ENCODE measurements around the gene TUBGCP3.

Gene TUBGCP3

GRCh38 chr13:112468069-112468468 lies 119.9 kb downstream of the TUBGCP3 start:
- Histone ChIP-seq H2AFZ (ENCODE audit: low read depth) (no peak overlapping the region), H3K4me2 (no peak overlapping the region), H3K36me3 (ENCODE audit: insufficient read depth) (no peaks in the 10 kb centered on the region), H3K4me1 (ENCODE audit: low read depth, poor library complexity, severe bottlenecking) (no peaks in the 10 kb centered on the region), H3K27ac (no peak overlapping the region), H3K27me3 (ENCODE audit: insufficient read depth, low read depth) (no peaks in the 10 kb centered on the region), H3K9ac (no peak overlapping the region), H4K20me1 (ENCODE audit: insufficient read depth) (no peaks in the 10 kb centered on the region), H3K4me3 (IDR thresholded peaks at IDR 0.05; ENCODE audit: insufficient read depth, low read depth, low read length) (no peak overlapping the region), H3K79me2 (ENCODE audit: insufficient read depth, low read depth) (no peaks in the 10 kb centered on the region)
- TF ChIP-seq, protein P1, sequence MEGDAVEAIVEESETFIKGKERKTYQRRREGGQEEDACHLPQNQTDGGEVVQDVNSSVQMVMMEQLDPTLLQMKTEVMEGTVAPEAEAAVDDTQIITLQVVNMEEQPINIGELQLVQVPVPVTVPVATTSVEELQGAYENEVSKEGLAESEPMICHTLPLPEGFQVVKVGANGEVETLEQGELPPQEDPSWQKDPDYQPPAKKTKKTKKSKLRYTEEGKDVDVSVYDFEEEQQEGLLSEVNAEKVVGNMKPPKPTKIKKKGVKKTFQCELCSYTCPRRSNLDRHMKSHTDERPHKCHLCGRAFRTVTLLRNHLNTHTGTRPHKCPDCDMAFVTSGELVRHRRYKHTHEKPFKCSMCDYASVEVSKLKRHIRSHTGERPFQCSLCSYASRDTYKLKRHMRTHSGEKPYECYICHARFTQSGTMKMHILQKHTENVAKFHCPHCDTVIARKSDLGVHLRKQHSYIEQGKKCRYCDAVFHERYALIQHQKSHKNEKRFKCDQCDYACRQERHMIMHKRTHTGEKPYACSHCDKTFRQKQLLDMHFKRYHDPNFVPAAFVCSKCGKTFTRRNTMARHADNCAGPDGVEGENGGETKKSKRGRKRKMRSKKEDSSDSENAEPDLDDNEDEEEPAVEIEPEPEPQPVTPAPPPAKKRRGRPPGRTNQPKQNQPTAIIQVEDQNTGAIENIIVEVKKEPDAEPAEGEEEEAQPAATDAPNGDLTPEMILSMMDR (conservative IDR thresholded peaks at IDR 0.05; ENCODE audit: low read depth, low read length): no peak

DNA sequence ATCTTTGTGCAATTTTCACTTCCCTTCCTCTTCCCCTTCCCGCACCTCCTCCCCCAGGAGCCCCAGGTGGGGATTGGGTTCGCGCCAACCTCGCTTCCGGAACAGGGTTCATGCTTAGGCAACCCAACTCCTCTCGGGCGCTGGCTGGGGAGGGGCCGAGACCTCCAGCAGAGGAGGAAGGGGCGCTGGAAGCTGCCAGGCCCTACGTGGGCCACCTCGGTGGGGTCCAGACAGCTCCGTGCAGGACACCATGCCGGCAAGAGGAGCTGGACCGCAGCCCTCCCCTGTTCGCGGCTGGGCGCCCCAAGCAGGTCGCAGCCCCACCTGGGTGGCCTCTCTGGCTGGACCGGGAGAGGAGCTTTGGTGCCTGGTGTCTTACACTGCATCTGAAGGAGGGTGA lies 120.7 kb downstream of the TUBGCP3 start:
- Histone ChIP-seq H3K4me1 (ENCODE audit: low read depth, poor library complexity, severe bottlenecking) (no peaks in the 10 kb centered on the region), H3K27me3 (ENCODE audit: insufficient read depth, low read depth) (no peaks in the 10 kb centered on the region), H3K4me2 (no peak overlapping the region), H3K36me3 (ENCODE audit: insufficient read depth) (no peaks in the 10 kb centered on the region), H3K4me3 (IDR thresholded peaks at IDR 0.05; ENCODE audit: insufficient read depth, low read depth, low read length) (no peak overlapping the region), H3K79me2 (ENCODE audit: insufficient read depth, low read depth) (no peaks in the 10 kb centered on the region), H3K27ac (no peak overlapping the region), H3K9ac (no peak overlapping the region), H4K20me1 (ENCODE audit: insufficient read depth) (no peaks in the 10 kb centered on the region), H2AFZ (ENCODE audit: low read depth) (no peak overlapping the region)
- TF ChIP-seq, protein P1 (conservative IDR thresholded peaks at IDR 0.05; ENCODE audit: low read depth, low read length): no peak

- H3K9ac ChIP-seq: no peak overlapping the region
- H2AFZ ChIP-seq (ENCODE audit: low read depth): no peak overlapping the region
- H3K27me3 ChIP-seq (ENCODE audit: insufficient read depth, low read depth): no peaks in the 10 kb centered on the region
- H3K4me3 ChIP-seq (IDR thresholded peaks at IDR 0.05; ENCODE audit: insufficient read depth, low read depth, low read length): no peak overlapping the region
- no peaks in the 10 kb centered on the region for H3K4me1 ChIP-seq (ENCODE audit: low read depth, poor library complexity, severe bottlenecking)
- H3K27ac ChIP-seq: no peak overlapping the region
- no peaks in the 10 kb centered on the region for H3K36me3 ChIP-seq (ENCODE audit: insufficient read depth)
- TF ChIP-seq, protein P1 (conservative IDR thresholded peaks at IDR 0.05; ENCODE audit: low read depth, low read length): no peak
- no peaks in the 10 kb centered on the region for H3K79me2 ChIP-seq (ENCODE audit: insufficient read depth, low read depth)
- no peaks in the 10 kb centered on the region for H4K20me1 ChIP-seq (ENCODE audit: insufficient read depth)
- H3K4me2 ChIP-seq: no peak overlapping the region
Observed at GRCh38 chr13:112466132-112467058, 121.6 kb downstream of the TUBGCP3 start.

DNA sequence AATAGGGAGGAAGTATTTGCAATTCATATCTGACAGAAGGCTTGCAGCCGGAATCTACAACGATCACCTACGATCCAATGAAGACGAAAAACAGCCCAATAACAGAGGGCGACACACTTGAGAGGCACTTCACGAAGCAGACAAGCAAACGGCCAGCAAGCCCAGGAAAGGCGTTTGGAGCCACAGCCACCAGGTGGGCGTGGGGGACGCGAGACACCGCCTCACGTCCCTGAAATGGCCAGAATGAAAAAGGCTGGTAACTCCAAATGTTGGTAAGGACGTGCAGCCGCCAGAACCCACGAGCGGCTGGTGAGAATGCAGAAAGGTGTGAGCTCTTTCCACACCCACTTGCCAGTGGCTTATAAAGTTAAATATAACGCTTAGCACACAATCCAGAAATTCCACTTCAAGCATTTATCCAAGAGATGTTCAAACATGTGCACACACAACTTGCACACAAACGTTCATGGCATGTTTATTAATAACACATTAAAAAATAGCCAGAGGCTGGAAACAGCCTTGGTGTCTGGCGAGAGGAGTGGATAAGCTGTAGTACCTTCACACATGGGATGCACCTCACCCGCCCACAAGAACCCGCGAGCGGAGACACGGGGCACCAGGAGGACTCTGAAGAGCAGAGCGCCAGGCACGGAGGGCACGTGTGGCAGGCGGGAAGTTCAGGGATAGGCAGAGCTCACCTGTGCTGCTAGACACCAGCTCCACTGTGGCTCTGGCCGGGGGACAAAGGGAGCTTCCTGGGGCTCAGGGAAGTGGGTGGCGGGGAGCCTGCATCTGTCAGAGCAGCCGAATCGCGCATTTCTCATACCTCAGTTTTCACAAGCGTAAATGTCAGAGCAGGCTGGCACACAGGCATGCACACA lies 122.5 kb downstream of the TUBGCP3 start:
- Histone ChIP-seq H2AFZ (ENCODE audit: low read depth) (no peak overlapping the region), H3K27me3 (ENCODE audit: insufficient read depth, low read depth) (no peaks in the 10 kb centered on the region), H3K36me3 (ENCODE audit: insufficient read depth) (no peaks in the 10 kb centered on the region), H3K27ac (no peak overlapping the region), H4K20me1 (ENCODE audit: insufficient read depth) (no peaks in the 10 kb centered on the region), H3K79me2 (ENCODE audit: insufficient read depth, low read depth) (no peaks in the 10 kb centered on the region), H3K9ac (no peak overlapping the region), H3K4me2 (no peak overlapping the region), H3K4me3 (IDR thresholded peaks at IDR 0.05; ENCODE audit: insufficient read depth, low read depth, low read length) (no peak overlapping the region), H3K4me1 (ENCODE audit: low read depth, poor library complexity, severe bottlenecking) (no peaks in the 10 kb centered on the region)
- TF ChIP-seq, protein P1 (conservative IDR thresholded peaks at IDR 0.05; ENCODE audit: low read depth, low read length): no peak
